Lower leg skin (tissue), 3 donors: Measurements from ENCODE around the gene METRNL.

Experiments
- POLR2A ChIP-seq, 2 donors: fragments of 450-650 bp; IDR thresholded peaks; one replicate each; pipeline ENCODE4 v1.6.1; 2016 to 2017; ENCODE audit warnings: antibody characterized with exemption in 2 of 2, mild to moderate bottlenecking in 1 of 2, moderate library complexity in 1 of 2
- TF ChIP-seq, protein P1 (sequence below), 3 donors: fragments of 450-650 bp; IDR thresholded peaks; one replicate each; pipeline ENCODE4 v1.5.1; 2016; ENCODE audit warnings: antibody characterized with exemption in 3 of 3, mild to moderate bottlenecking in 3 of 3, moderate library complexity in 2 of 3

DNA sequence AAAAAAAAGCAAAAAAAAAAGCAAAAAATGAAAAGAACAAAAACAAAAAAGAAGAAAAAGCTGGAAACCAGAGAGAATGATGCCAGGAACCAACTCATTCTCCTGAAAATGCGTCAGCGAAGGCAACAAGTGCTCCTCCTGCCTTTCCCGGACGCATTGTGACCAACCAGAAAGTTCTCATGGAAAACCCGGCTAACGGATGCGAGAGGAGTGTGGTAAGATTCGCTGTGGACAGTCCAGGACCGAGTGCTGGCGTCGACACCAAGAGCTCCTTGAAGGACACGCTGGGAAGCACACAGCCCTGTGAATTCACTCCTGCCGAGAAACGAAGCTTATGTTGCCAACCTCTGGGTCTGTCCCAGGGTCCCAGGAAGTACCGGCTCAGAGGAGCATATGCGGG lies 43.4 kb downstream of the METRNL start:
- TF ChIP-seq, protein P1, sequence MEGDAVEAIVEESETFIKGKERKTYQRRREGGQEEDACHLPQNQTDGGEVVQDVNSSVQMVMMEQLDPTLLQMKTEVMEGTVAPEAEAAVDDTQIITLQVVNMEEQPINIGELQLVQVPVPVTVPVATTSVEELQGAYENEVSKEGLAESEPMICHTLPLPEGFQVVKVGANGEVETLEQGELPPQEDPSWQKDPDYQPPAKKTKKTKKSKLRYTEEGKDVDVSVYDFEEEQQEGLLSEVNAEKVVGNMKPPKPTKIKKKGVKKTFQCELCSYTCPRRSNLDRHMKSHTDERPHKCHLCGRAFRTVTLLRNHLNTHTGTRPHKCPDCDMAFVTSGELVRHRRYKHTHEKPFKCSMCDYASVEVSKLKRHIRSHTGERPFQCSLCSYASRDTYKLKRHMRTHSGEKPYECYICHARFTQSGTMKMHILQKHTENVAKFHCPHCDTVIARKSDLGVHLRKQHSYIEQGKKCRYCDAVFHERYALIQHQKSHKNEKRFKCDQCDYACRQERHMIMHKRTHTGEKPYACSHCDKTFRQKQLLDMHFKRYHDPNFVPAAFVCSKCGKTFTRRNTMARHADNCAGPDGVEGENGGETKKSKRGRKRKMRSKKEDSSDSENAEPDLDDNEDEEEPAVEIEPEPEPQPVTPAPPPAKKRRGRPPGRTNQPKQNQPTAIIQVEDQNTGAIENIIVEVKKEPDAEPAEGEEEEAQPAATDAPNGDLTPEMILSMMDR (IDR thresholded peaks at IDR 0.05), result no peak
- no peak for TF ChIP-seq POLR2A (IDR thresholded peaks at IDR 0.05)
